NCI-H345 treated with DMSO at 0.1 percent for 48 hours (cell line): ENCODE data around the gene FAM117A.
"Not testable (repeated sequence)": the region's sequence is repeated elsewhere in the genome, so short reads cannot be mapped to it uniquely, and the experiment has no call there.

Experiments
- DNase-seq: peaks from one replicate; lab custom pipeline; 2025; ENCODE audit not compliant: unreplicated experiment; lab: John Stamatoyannopoulos, UW

FAM117A gene

DNA sequence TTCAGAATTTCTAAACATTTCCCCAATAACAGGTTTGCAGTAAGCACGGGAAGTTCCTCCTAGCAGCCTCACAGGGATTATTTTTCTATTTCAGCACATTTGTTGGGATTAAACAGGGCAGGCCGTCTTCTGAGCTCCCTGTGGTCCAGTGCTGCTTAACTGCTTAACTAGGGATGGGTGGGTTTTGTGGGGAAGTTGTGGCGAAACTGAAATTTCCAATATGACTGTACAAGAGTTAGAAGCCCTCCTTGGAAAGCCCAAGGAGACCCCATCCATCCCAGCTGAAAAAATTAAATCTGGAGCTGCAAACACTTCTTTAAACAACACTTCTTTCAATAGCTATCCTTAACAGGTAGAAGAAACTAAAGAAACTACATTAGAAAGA, 22.2 kb downstream of the FAM117A start:
- no peak for DNase-seq

DNA sequence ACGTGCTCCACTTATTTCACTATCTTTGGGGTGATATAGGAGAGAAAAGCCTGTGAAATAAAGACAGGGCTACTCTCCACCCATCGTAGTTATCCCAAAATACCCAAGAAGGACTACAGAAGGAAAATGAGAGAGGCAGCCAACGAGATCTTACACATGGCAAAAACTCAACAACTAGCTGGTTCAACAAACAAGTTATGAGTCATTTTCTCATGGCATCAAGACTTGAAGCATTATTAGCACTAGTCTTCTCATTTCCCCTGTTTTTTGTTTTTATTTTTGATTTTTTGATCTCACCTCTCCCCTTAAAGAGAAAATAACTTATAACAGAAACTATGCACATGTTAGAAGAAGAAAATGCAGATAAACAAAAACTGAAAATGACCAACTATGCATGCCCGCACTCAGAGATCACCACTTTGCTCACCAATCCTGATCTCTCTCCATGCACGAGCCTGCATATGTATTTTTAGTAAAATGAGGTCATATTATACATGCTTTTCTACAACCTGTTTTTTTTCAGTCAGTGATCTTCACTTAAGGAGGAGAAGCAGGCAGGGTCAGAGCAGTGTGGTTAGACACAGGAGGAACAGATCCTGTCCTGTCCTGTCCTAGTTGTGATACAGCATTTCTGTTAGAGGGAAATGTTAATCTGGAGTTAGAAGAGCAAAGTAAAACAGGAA, 22.8 kb downstream of the FAM117A start:
- no peak for DNase-seq

DNA sequence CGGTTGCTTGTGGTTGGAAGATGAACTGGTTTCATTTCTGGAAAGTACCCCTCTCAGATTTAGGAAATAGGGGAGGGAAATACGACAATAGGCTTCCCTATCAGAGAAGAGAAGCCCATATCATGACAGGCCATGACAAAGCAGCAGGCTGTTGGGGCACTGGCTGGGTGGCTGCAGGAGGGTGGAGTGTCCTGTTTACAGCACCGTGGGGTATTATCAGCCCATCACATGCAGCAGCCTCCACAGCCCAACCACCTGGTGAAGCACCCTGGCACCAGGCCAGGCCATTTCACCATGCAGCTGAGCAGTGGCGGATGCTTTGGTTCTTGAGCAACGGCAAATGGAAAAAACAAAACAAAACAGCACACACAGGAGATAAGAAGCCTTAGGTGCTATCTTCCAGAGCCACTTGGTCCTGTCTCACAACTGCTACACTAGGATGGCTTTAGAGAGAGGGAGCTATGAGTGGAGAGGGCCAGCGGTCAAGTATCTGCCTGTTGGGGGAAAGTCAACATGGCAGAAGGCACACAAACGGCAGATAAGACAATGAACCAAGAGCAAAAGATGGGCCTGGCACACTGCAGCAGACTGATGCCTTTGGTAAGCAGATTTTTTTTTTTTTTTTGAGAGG, 24.2 kb downstream of the FAM117A start:
- DNase-seq, result peak; percentile 87

DNA sequence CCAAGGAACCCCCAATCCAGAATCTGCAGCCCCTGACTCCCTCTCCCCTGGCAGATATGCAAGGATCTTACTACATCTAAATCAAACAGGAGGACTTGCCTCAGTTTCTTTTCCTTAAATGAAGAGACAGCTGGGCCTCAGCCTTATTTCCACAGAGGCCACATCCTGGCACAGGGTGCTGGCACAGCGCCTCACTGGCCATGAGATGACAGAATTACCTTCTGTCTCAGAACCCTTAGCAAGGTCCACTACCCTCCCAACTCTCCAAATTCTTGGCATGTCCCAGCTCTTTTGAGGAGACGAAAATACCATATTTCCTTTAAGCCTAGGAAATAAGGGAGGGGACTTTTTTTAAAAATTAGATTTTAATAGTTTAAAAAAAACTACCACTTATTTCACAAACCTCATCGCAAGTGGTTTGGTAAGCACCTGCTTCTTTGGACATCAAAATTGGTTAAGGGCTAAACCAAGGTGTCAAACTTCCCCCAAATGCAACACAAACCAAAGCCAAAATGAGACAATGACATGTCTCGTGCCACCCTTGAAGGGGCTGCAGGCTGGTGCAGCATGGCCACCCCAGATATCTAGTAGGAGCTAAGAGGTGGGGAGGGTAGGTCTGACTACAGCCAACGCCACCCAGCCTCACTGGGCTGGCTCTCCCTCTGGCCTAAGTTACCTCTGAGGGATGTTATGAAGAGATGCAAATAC, 25.3 kb downstream of the FAM117A start:
- no peak for DNase-seq

DNA sequence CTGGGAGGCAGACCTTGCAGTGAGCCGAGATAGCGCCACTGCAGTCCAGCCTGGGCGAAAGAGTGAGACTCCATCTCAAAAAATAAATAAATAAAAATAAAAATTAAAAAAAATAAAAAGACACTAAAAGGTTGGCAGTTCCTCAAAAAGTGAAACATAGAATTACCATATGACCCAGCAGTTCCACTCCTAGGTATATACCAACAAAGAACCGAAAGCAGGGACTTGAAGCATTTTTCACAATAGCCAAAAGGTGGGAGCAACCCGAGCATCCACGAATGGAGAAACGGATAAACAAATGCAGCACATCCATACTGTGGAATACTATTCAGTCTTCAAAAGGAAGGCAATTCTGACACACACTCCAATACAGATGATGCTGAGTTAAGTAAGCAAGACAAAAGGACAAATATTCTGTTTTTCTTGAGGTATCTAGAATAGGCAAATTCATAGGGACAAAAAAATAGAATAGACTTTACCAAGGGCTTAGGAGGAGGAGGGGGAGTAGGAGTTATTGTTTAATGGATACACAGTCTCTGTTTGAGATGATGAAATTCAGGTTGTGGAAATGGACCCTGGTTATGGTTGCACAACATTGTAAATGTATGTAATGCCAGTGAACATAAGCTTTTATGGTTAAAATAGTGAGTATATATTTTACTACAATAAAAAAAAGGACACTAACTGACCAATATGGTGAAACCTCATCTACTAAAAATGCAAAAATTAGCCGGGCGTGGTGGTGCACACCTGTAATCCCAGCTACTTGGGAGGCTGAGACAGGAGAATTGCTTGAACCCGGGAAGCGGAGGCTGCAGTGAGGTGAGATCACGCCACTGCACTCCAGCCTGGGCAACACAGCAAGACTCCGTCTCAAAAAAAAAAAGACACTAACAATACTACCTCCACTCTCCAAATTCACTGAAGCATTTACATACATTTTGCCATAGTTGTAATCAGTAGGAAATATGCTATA, 29.1 kb downstream of the FAM117A start:
- DNase-seq, result no peak

DNA sequence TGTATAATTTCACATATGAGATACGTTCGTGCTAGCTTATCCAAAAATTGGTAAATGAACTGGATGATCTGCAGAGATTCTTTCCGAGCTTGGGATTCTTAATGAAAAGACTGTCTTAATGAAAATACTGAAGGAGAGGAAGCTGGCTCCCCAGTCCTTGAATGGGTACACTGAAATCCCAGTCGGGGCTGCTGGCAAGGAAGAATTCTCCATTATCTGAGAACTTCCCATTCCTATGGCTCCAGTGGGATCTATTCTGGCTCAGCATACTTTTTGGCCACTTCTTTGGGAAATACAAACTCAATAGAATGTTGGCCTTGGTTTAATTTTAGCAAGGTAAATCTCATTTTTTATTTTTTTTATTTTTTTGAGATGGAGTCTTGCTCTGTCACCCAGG, 32.5 kb downstream of the FAM117A start:
- no peak for DNase-seq

DNA sequence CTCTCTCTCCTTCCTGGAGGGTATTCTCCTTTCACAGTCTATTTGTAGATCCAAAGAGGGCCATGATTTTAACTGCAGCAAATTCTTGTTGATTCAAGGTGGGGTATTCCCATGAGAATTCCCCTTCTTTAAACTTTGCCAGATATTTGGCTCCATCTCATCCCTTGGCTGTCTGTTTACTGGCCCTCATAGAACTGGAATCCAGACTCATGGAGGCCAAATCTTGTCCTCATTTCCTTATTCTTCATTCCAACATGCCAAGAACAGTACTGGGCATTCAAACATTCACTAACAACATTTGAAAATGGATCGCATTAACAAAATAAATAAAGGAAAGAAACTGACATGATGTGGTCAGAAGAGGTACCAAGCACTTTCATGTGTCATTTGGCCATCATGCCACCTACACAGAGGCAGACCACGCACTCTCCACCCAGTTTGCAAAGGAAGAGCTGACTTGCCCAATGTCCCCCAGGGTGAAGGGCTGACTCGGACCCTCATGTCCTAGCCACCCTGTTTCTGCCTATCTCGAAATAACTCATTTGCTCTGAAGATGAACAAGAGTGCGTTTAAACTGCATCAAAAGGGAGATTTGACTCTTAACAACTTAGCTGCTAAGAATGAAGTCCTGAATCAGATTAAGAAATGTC, 33.0 kb downstream of the FAM117A start:
- DNase-seq, result no peak

DNA sequence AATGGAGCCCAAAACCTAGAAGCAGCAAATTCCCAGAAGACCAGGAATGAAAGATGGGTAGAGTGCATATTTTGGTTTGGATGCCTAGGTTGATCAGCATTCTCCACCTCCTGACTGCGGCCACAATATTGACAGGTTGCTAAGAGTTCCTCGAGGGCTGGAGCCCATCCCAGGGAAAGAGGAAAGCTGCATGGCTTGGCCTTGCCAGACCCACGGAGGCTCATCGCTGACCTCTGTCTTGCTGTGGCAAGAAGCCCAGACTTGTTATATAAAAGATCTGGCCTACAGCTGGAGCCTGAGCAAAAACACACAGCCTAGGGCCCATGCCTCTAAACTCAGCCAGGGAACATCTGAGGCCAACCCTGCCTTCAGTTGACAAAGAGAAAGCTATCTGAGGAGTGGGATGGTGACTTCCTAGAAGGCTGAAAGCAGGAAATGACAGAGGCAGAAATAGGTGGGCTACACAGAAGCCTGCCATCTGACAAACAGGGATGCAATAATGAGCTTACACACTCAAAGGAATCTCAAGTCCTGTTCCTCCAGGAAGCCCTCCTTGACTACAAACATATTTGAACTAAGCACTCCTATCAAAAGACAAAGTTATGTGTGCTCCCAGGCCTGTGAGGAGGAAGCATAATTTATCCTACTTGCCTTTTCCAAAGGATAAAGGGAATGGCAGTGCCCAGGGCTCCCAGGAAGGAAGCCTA, 33.7 kb downstream of the FAM117A start:
- no peak for DNase-seq

DNA sequence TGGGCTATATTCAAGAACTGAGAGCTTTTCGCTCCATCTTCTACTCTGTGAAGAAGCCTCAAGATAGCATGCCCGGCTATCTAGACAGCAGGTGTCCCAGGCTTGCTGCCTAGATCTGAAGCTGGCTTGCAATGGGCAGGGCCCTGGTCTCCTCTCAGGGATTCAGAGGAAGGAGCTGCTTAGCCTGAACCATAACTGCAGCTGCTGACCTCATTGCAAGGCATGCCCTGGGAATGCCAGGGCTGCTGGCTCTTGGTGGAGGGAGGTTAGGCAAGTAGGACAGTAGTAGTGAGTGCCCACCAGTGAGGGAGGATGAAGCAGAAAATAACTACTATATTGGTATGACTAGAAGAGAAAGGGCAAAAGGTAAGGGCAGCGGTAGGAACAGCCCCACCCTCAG, 34.9 kb downstream of the FAM117A start:
- DNase-seq, result no peak

DNA sequence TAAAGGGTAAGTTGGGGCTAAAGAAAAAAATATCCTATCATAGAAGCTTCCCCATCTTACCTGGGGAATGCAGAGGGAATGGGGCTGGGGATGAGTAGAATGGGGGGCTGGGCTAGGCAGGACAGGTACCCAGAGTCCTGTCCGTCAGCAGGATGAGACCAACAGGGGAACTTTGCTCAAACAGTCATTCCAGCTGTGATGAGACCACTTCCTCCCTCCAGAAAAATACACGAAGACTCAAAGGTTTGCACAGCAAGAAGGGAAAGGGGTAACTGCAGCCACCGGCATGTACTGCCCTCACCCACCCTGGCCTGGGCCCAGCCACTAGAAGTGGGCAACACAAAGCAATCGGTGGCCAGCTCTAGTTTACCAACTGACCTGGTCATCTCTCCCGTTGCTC, 35.5 kb downstream of the FAM117A start:
- no peak for DNase-seq

DNA sequence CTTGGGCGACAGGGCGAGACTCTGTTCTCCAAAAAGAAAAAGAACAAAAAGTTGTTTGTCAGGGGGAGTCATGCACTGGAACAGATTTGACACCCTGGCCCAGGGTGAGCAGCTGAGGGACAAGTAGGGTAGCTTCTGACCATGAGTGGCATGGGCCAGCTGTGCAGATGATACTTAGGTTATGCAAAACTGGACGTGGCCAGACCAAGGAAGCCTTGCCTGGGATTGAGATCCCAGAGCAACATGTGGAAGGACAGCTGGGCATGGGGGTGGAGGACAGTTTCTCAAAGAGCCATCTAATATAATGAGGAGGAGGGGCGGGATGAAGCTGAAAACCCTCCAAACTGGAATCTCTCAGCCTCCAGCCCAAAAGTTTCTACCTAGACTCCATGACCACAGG, 36.6 kb downstream of the FAM117A start:
- DNase-seq, result no peak

DNA sequence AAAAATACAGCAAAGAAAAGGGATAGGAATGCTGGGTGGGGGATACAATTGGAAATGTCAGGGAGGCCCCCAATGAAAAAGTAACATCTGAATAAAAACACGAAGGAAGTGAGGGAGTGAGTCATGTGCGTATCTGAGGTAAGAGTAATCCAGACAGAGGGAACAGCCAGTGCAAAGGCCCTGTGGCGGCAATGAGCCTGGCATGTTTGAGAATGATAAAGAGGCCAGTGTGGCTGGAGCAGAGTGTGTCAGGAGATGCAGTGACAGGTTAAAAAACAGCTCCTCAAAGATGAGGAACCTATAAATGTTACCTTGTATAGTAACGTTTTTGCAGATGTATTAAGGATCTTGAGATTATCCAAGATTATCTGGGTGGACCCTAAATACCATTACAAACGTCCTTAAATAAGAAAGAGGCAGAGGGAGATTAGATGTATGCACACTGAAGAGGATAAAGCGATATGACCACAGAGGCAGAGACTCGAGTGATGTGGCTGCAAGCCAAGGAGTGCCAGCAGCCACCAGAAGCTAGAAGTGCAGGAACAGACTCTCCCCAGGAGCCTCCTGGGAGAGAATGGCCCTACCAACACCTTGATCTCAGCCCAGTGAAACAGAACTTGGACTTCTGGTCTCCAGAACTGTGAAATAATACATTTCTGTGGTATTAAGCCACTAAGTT, 38.3 kb downstream of the FAM117A start:
- no peak for DNase-seq

DNA sequence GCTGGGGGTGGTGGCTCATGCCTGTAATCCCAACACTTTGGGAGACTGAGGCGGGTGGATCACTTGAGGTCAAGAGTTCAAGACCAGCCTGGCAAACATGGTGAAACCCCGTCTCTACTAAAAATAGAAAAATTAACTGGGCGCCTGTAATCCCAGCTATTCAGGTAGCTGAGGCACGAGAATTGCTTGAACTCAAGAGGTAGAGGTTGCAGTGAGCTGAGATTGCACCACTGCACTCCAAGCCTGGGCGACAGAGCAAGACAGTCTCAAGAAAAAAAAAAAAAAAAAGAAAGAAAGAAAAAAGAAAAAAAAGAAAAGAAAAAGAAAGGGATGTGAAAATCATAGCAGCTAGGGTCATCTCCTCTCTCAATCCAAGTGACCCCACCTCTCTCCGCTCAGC, 39.4 kb downstream of the FAM117A start:
- not testable (repeated sequence) for DNase-seq

DNA sequence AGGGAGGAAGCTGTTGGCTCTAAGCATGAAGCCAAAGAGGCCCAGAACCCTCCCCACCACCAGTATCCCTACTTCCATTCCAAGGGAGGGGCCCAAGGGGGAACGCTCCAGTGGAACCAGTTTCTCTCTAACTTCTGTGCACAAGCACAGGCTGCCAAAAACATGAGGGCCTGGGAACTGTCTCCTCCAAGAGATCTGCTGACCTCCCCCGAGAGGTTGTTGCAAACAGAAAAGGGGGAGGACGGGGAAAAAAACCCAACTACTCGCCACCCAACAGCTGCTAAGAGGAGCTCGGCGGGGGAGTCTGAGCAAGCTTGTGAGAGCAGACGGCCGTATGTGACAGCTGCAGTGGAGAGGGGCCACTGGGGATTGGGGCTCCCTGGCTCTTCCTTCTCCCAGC, 40.5 kb downstream of the FAM117A start:
- DNase-seq, result no peak

DNA sequence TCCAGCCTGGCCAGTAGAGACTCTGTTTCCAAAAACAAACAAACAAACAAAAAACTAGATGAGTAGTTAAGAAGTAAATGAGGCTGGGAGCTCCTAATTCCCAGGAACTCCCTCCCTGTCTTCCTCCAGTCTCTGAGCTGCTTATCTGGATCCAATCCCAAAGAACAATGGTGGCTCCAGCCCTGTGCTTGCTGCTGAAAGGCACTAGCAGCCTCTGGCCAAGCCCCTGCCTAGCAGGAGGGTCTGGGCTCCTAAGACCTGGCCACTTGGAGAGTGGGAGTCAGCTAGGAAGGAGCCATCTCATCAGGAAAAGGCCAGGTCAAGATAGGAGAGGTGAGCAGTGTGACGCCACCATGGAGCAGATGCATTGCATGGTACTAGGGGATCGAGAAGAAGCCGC, 41.9 kb downstream of the FAM117A start:
- no peak for DNase-seq

DNA sequence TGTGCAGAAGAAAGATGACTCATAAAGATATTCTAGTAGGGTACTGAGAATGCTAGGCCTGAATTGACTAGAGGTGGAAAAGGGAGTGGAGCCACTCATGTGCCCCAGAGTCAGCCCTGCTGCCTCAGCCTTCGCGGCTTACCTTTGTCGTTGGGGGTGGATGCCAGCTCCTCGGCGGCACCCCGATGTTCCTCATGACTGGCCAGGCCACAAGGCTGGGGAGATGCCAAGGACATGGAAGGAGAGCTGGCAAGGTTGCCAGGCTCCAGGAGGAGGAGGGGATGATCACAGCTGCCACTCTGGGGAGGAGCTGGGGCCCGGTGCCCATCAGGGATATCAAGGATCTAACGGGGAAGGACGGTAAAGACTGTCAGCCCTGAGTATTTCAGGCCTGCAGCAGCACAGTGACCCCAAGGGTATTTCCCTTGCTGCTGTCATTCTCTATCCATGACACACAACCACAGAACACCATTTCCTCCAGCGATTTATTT, 46.5 kb downstream of the FAM117A start:
- DNase-seq, result no peak

DNA sequence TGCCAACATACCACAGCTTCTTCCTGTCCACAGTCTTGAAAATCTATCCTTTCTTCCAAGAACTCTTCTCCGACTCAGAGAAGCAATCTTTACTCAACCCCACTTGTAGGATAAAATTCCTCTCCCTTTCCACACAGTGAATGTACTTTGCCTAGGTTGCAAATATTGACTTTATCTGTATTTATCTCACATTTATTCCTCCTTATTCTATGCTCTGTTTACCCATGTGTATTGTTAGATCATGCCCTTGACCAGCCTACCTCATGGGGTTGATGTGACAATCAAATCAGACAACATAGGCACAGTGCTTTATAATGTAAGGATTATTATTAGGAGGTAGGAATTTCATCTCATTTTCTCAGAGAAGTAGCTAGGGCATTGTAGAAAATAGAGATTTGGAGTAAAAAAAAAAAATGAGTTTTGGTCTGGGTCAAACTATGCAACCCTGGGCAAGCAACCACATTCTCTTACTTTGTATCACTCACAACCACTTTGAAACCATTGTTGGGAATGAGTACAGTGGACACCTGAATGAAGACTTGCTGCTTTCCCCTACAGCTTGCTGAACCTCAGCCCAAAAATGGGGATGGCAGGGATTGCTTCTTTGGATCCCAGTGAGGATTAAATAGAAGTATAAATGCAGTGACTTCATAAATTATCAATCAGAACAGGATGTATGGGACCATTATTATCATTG, 47.1 kb downstream of the FAM117A start:
- no peak for DNase-seq

DNA sequence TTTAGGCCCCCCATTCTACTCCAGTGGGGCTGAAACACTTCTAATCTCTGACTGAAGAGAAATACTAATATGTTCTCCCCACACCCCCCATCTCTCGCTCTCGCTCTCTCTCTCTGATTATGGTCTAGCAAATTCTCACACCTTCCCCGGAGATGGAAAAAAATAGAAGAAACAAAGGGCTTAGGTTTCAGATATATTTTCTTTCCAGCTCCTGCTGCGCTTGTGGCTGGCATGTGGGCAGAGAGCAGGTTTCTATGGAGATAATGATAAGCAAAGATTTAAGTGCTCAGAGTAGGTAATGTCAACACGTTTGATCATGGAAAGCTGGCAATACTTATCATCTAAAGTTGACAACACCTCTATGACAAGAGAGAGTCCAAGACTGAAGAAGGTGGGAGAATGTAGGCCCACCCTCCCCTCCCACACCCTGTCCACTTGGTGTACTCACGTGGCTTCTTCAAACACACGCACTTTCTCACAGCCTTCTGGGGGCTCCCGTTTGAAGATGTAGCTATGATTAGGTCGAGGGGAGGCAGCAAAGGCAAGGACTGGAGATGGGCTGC, 48.1 kb downstream of the FAM117A start:
- no peak for DNase-seq

DNA sequence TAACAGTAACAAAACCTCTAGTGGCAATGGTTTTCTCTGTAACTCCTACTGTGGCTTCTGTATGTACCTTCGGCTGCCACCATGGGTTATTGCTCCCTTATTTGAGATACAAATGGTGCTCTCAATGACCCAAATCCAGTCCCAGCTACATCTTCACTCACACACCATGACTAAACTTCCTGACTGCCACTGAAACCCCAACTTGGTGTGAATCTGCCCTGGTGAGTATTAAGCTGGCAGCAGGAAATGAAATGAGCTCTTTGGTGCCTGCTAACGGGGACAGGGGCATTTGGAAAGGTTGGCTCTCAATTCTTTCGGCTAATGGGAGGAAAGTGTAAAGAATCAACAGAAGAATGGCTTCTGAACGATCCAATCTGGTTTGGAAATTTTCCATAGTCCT, 48.7 kb downstream of the FAM117A start:
- DNase-seq, result no peak
